OCI-LY7 (cell line): ENCODE measurements around the gene RBM23. TPM values are rescaled to one million over a fixed set of nuclear protein-coding genes. Genes with fewer than 3 reads are reported as not detected.
"Not testable (repeated sequence)": the region's sequence is repeated elsewhere in the genome, so short reads cannot be mapped to it uniquely, and the experiment has no call there.

Experiments
- BruUV-seq: library from RNA; stranded (reverse); fragments of 400-500 nt; replicated peaks from 2 replicates; lab custom pipeline; 2021; lab: Mats Ljungman, UMichigan
- CTCF ChIA-PET: fragments of 300-600 bp; sonication (Branson Sonifier 250); formaldehyde crosslinking; loops from one replicate; lab custom pipeline; 2022; ENCODE audit warnings: antibody characterized with exemption; ENCODE audit not compliant: unreplicated experiment; lab: Charles Lee
- POLR2A ChIA-PET: fragments of 300-600 bp; sonication (Branson Sonifier 250); formaldehyde crosslinking; loops from one replicate; lab custom pipeline; 2022; ENCODE audit warnings: antibody characterized with exemption; lab: Charles Lee
- DNase-seq: peaks from one replicate; pipeline ENCODE4 v3.0.0-alpha.2; 2015; ENCODE audit warnings: low spot score
- H2AFZ ChIP-seq: fragments of 200-600 bp; sonication (generic), shearing (Covaris generic); 2 replicates; pipeline ENCODE4 v1.6.1; 2014; ENCODE audit warnings: mild to moderate bottlenecking, antibody characterized with exemption, low read length, moderate library complexity
- H3K27ac ChIP-seq: fragments of 200-600 bp; sonication (generic); 2 replicates; pipeline ENCODE4 v1.5.1; 2014; ENCODE audit warnings: mixed run types, low read depth, mild to moderate bottlenecking, moderate library complexity, low read length, inconsistent platforms; ENCODE audit not compliant: poor library complexity, severe bottlenecking
- H3K36me3 ChIP-seq: fragments of 200-600 bp; sonication (generic); 2 replicates; pipeline ENCODE4 v1.6.1; 2014; ENCODE audit warnings: mild to moderate bottlenecking, antibody characterized with exemption, low read length, moderate library complexity, mixed read lengths; ENCODE audit not compliant: insufficient read depth
- H3K4me1 ChIP-seq: fragments of 200-600 bp; sonication (generic); 2 replicates; pipeline ENCODE4 v1.5.1; 2014; ENCODE audit warnings: mild to moderate bottlenecking, low read length; ENCODE audit not compliant: insufficient read depth, poor library complexity, severe bottlenecking
- H3K4me2 ChIP-seq: fragments of 200-600 bp; sonication (generic); 2 replicates; pipeline ENCODE4 v1.6.1; 2014; ENCODE audit warnings: mild to moderate bottlenecking, low read length
- H3K4me3 ChIP-seq: fragments of 200-600 bp; sonication (generic); 2 replicates; pipeline ENCODE4 v1.5.1; 2014; ENCODE audit warnings: mild to moderate bottlenecking, low read depth, low read length; ENCODE audit not compliant: poor library complexity, severe bottlenecking
- H3K79me2 ChIP-seq: fragments of 200-600 bp; sonication (generic); 2 replicates; pipeline ENCODE4 v1.6.1; 2016; ENCODE audit warnings: low read depth, mild to moderate bottlenecking, low read length, moderate library complexity, mixed read lengths; ENCODE audit not compliant: insufficient read depth
- H3K9me2 ChIP-seq: fragments of 200-600 bp; sonication (generic); 2 replicates; pipeline ENCODE4 v1.6.1; 2016; ENCODE audit warnings: mild to moderate bottlenecking, low read length, mixed read lengths; ENCODE audit not compliant: insufficient read depth
- H3K9me3 ChIP-seq: fragments of 200-600 bp; sonication (generic); 2 replicates; pipeline ENCODE4 v1.6.1; 2014; ENCODE audit warnings: mild to moderate bottlenecking, mixed run types, low read length, mixed read lengths
- H4K20me1 ChIP-seq: fragments of 200-600 bp; sonication (generic); 2 replicates; pipeline ENCODE4 v1.6.1; 2014; ENCODE audit warnings: mild to moderate bottlenecking, antibody characterized with exemption, low read length, moderate library complexity, mixed read lengths; ENCODE audit not compliant: insufficient read depth
- CTCF ChIP-seq: fragments of 200-600 bp; sonication (generic); conservative IDR thresholded peaks from 2 replicates; pipeline ENCODE4 v1.5.1; 2014; ENCODE audit warnings: mild to moderate bottlenecking, antibody characterized with exemption, low read length, moderate library complexity, mixed read lengths
- EZH2phosphoT487 ChIP-seq: fragments of 200-600 bp; sonication (generic); IDR thresholded peaks from 2 replicates; pipeline ENCODE4 v1.6.1; 2018; ENCODE audit warnings: low read depth, borderline replicate concordance, mild to moderate bottlenecking, mixed run types, antibody characterized with exemption, low read length, moderate library complexity, mixed read lengths
- intact Hi-C: fragments of 100-400 bp; cut with micrococcal nuclease; formaldehyde crosslinking; loops from one replicate; pipeline ENCODE4 v1.10.0; 2022; ENCODE audit not compliant: unreplicated experiment
- total RNA-seq, 2 experiments: library from RNA; depleted of rRNA in 1 of 2; stranded (reverse); fragments of >200 nt in 1 of 2; shearing (Covaris generic) in 1 of 2; gene quantifications; 2 replicates each; pipeline ENCODE4 v1.2.3, GENCODE V29; 2014 to 2022

RBM23 gene
- total RNA-seq, 2 experiments from 2014 or later, result 81.0 to 90.1 TPM

GRCh38 chr14:22952418-22952817 is 33.5 kb upstream of the RBM23 start:
- no peaks in the 10 kb centered on the region for H4K20me1 ChIP-seq
- TF ChIP-seq EZH2phosphoT487 (no peak), CTCF (no peak)
- CTCF ChIA-PET, result no interaction called here

GRCh38 chr14:22951795-22952194 is 32.8 kb upstream of the RBM23 start:
- Histone ChIP-seq H3K79me2 (peaks cover 11% of the 10 kb centered on the region; the same call in 1 of the 2 replicates), H3K36me3 (peaks cover 70% of the 10 kb centered on the region), H3K4me1 (peaks cover 11% of the 10 kb centered on the region)
- H3K4me2 ChIP-seq, H3K4me3 ChIP-seq, intact Hi-C loops, H3K9me2 ChIP-seq, H3K9me3 ChIP-seq, H2AFZ ChIP-seq, CTCF ChIA-PET, H3K27ac ChIP-seq, DNase-seq, BruUV-seq, POLR2A ChIA-PET, H4K20me1 ChIP-seq: not testable (repeated sequence)

More at GRCh38 chr14:22952418-22952817, 33.5 kb upstream of the RBM23 start:
- Histone ChIP-seq H3K9me2 (no peaks in the 10 kb centered on the region), H3K27ac (no peak overlapping the region), H3K4me3 (no peak overlapping the region), H3K36me3 (peaks cover 64% of the 10 kb centered on the region), H3K79me2 (peaks cover 11% of the 10 kb centered on the region; the same call in 1 of the 2 replicates), H3K4me1 (peaks cover 14% of the 10 kb centered on the region), H3K4me2 (no peak overlapping the region), H2AFZ (no peak overlapping the region), H3K9me3 (no peaks in the 10 kb centered on the region)
- no peak for DNase-seq
- POLR2A ChIA-PET, result no interaction called here
- no TSS peak for BruUV-seq
- intact Hi-C loops, result no loop called here

DNA sequence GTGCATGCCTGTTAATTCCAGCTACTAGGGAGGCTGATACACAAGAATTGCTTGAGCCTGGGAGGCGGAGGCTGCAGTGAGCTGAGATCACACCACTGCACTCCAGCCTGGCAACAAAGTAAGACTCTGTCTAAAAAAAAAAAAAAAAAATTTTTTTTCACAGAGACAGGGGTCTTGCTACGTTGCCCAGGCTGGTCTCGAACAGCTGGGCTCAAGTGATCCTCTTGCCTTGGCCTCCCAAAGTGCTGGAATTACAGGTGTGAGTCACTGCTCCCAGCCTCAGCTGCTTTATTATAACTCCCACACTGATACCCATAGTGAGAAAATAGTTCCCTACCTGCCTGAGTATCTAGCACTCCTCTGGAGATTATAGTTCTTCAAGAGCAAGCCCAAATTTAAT is 26.7 kb upstream of the RBM23 start:
- Histone ChIP-seq H3K36me3 (peaks cover 73% of the 10 kb centered on the region), H3K9me3 (no peaks in the 10 kb centered on the region), H2AFZ (no peak overlapping the region), H3K27ac (no peak overlapping the region), H4K20me1 (no peaks in the 10 kb centered on the region), H3K4me3 (no peak overlapping the region), H3K79me2 (no peaks in the 10 kb centered on the region), H3K4me1 (no peaks in the 10 kb centered on the region), H3K4me2 (no peak overlapping the region), H3K9me2 (no peaks in the 10 kb centered on the region)
- no peak for DNase-seq
- ChIA-PET POLR2A (interaction anchor here (0.6 to 4.0 kb wide), 5 partner anchors 11 to 149 kb away, joined by 3 to 28 read pairs (median 3); partner anchors contain the start of genes ACIN1, HAUS4 and RBM23), CTCF (interaction anchor here (0.6 to 1.5 kb wide), 2 partner anchors 16 to 157 kb away, joined by 3 to 4 read pairs; no protein-coding TSS in a partner anchor)
- intact Hi-C loops, result no loop called here
- no peak for TF ChIP-seq EZH2phosphoT487
- TF ChIP-seq CTCF, result no peak
- no TSS peak for BruUV-seq
